ENCODE results near the gene PTPN7. TPM values are rescaled to one million over a fixed set of nuclear protein-coding genes. Genes with fewer than 3 reads are reported as not detected.
"Not testable (repeated sequence)": the region's sequence is repeated elsewhere in the genome, so short reads cannot be mapped to it uniquely, and the experiment has no call there.

The PTPN7 gene
- total RNA-seq, 1 experiment from 2014 or later, result 0.12 TPM

GRCh38 chr1:202130816-202131522 lies 29.4 kb downstream of the PTPN7 start:
- DNase-seq (ENCODE audit: low spot score), result no peak

- no peak for DNase-seq (ENCODE audit: low spot score)
Observed at GRCh38 chr1:202130297-202130721, 30.1 kb downstream of the PTPN7 start.

GRCh38 chr1:202129453-202130296 lies 30.7 kb downstream of the PTPN7 start:
- no peak for DNase-seq (ENCODE audit: low spot score)

- DNase-seq (ENCODE audit: low spot score), result no peak
Observed at GRCh38 chr1:202127836-202128622, 32.4 kb downstream of the PTPN7 start.

- no peak for DNase-seq (ENCODE audit: low spot score)
Observed at GRCh38 chr1:202127061-202127460, 33.3 kb downstream of the PTPN7 start.

GRCh38 chr1:202126426-202126825 lies 34.0 kb downstream of the PTPN7 start:
- DNase-seq (ENCODE audit: low spot score), result no peak

- no peak for DNase-seq (ENCODE audit: low spot score)
Observed at GRCh38 chr1:202125611-202126010, 34.8 kb downstream of the PTPN7 start.

- no peak for DNase-seq (ENCODE audit: low spot score)
Observed at GRCh38 chr1:202124142-202124541, 36.3 kb downstream of the PTPN7 start.

GRCh38 chr1:202123336-202123813 lies 37.0 kb downstream of the PTPN7 start:
- no peak for DNase-seq (ENCODE audit: low spot score)

- DNase-seq (ENCODE audit: low spot score), result no peak
Observed at GRCh38 chr1:202122639-202123335, 37.6 kb downstream of the PTPN7 start, which contains the start of gene GPR37L1. TSS of gene GPR37L1 (plus strand) at chr1:202122917. CDS start at chr1:202122964, 47 bp downstream.

- DNase-seq (ENCODE audit: low spot score), result no peak
Observed at GRCh38 chr1:202121006-202121405, 39.4 kb downstream of the PTPN7 start.

- DNase-seq (ENCODE audit: low spot score), result no peak
Observed at GRCh38 chr1:202117898-202118371, 42.5 kb downstream of the PTPN7 start.

- DNase-seq (ENCODE audit: low spot score), result no peak
Observed at GRCh38 chr1:202116287-202116686, 44.1 kb downstream of the PTPN7 start.

GRCh38 chr1:202113690-202114300 lies 46.6 kb downstream of the PTPN7 start:
- DNase-seq (ENCODE audit: low spot score), result no peak

GRCh38 chr1:202112859-202113689 lies 47.3 kb downstream of the PTPN7 start:
- no peak for DNase-seq (ENCODE audit: low spot score)

GRCh38 chr1:202111589-202111988 lies 48.8 kb downstream of the PTPN7 start:
- DNase-seq (ENCODE audit: low spot score), result not testable (repeated sequence)

- no peak for DNase-seq (ENCODE audit: low spot score)
Observed at GRCh38 chr1:202110977-202111376, 49.4 kb downstream of the PTPN7 start.

GRCh38 chr1:202107801-202108731 lies 52.3 kb downstream of the PTPN7 start:
- no peak for DNase-seq (ENCODE audit: low spot score)

- no peak for DNase-seq (ENCODE audit: low spot score)
Observed at GRCh38 chr1:202107321-202107761, 53.1 kb downstream of the PTPN7 start.

Measured in H4 (cell line).